ENCODE measurements around the gene NDUFC1.

Gene NDUFC1

GRCh38 chr4:139245590-139245989 lies 56.7 kb downstream of the NDUFC1 start:
- no peak for DNase-seq

GRCh38 chr4:139243448-139244365 lies 58.6 kb downstream of the NDUFC1 start:
- DNase-seq: no peak

DNA sequence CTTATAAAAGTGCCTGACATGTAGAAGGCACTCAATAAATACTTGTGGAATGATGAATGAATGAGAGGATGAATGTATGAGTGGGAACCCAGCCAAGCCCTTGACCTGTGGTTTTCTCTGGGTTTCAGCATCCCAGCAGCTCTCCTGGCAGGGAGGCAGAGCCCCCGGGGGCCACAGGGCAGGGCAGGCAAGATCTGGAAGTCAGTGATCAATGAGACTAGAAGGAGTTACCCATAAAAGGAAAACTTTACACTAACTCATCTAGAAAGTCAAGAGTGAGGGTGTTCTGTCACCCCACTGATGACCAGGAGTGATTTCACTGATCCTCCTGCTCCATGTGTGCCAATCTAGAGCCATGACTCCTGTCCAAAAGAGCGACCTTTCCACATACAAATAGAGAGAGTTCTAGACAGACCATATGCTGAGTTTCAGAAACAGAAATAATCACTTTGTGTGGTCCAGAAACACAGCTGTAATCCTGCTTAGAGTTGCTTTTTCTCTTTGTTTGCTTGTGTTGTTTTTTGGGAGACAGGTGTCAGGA lies 59.7 kb downstream of the NDUFC1 start:
- no peak for DNase-seq

DNA sequence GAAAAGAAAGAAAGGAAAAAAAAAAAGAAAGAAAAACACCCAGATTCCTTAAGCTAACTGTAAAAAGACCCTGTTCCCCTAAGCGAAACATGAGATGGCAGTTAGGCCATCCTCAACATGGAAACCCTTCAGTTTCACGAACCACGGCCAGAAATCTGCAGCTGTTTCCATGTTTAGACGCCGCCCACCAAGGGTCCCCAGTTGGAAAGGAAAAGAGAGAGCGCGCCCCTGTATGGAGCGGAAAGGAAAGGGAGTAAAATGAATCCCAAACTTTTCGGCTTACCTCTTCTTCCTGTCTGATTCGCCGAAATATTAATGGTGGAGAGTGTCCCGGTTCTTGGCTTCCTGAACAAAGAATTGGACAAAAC lies 60.5 kb downstream of the NDUFC1 start:
- no peak for DNase-seq

- no peak for DNase-seq
Measured at GRCh38 chr4:139241086-139241783, 61.0 kb downstream of the NDUFC1 start.
